Panc1 (cell line): ENCODE results near the gene DENND5B. TPM values are rescaled to one million over a fixed set of nuclear protein-coding genes. Genes with fewer than 3 reads are reported as not detected.
A peak's percentile ranks its signal among the peaks of the same experiment; 100 is the strongest.
"Not testable (repeated sequence)": the region's sequence is repeated elsewhere in the genome, so short reads cannot be mapped to it uniquely, and the experiment has no call there.

Experiments used
- ATAC-seq: fragments of 200-7000 bp; cut with Tn5 transposase; 2 replicates; pipeline ENCODE4 v1.9.1; 2020; ENCODE audit warnings: mild to moderate bottlenecking, moderate library complexity
- BruUV-seq: library from RNA; stranded (reverse); fragments of 400-500 nt; replicated peaks from 2 replicates; lab custom pipeline; 2021; lab: Mats Ljungman, UMichigan
- CTCF ChIA-PET: fragments of 300-600 bp; sonication (Branson Sonifier 250); formaldehyde crosslinking; loops from one replicate; lab custom pipeline; 2022; ENCODE audit warnings: antibody characterized with exemption; lab: Charles Lee
- POLR2A ChIA-PET: fragments of 300-600 bp; sonication (Branson Sonifier 250); formaldehyde crosslinking; loops from one replicate; lab custom pipeline; 2022; ENCODE audit warnings: antibody characterized with exemption; lab: Charles Lee
- DNase-seq: peaks from one replicate; pipeline ENCODE4 v3.0.0-alpha.2; 2010; ENCODE audit warnings: low read depth, low spot score
- H3K27ac ChIP-seq: 2 replicates; pipeline ENCODE4 v1.5.1; 2011; ENCODE audit warnings: mild to moderate bottlenecking, low read length, inconsistent platforms
- H3K27me3 ChIP-seq: fragments of 200-500 bp; sonication (Bioruptor generic); 2 replicates; pipeline ENCODE4 v1.6.0; 2014; ENCODE audit warnings: low read length, inconsistent platforms; ENCODE audit not compliant: control insufficient read depth, insufficient read depth
- H3K36me3 ChIP-seq: fragments of 200-500 bp; sonication (Bioruptor generic); 2 replicates; pipeline ENCODE4 v1.5.1; 2014; ENCODE audit warnings: inconsistent platforms, mild to moderate bottlenecking, low read length, moderate library complexity; ENCODE audit not compliant: control insufficient read depth, insufficient read depth
- H3K4me1 ChIP-seq: 2 replicates; pipeline ENCODE4 v1.5.1; 2011; ENCODE audit warnings: inconsistent platforms, mild to moderate bottlenecking, low read length, moderate library complexity; ENCODE audit not compliant: control insufficient read depth, insufficient read depth
- H3K4me3 ChIP-seq, 2 experiments: 2 replicates each; pipeline ENCODE4 v1.5.1; 2011 to 2012; ENCODE audit warnings: low read depth in 2 of 2, low read length in 2 of 2, mild to moderate bottlenecking in 2 of 2, inconsistent platforms in 1 of 2, moderate library complexity in 1 of 2
- H3K9me3 ChIP-seq: fragments of 200-500 bp; sonication (Bioruptor generic); 2 replicates; pipeline ENCODE4 v1.5.1; 2014; ENCODE audit warnings: low read depth, mild to moderate bottlenecking, inconsistent platforms, low read length, moderate library complexity; ENCODE audit not compliant: control insufficient read depth, insufficient read depth
- POLR2AphosphoS5 ChIP-seq: IDR thresholded peaks from 2 replicates; pipeline ENCODE4 v1.6.1; 2012; ENCODE audit warnings: mild to moderate bottlenecking, low read depth, low read length, moderate library complexity
- REST ChIP-seq, 2 experiments: IDR thresholded peaks; 2 replicates each; pipeline ENCODE4 v1.6.1; 2011 to 2012; ENCODE audit warnings: low read depth in 2 of 2, control low read depth in 1 of 2, low read length in 1 of 2, mild to moderate bottlenecking in 1 of 2, moderate library complexity in 1 of 2; ENCODE audit not compliant: insufficient read depth in 1 of 2
- SIN3A ChIP-seq: IDR thresholded peaks from 2 replicates; pipeline ENCODE4 v1.6.1; 2012; ENCODE audit warnings: low read depth, mild to moderate bottlenecking, low read length, moderate library complexity, borderline replicate concordance; ENCODE audit not compliant: insufficient read depth
- TCF7L2 ChIP-seq: IDR thresholded peaks from 2 replicates; pipeline ENCODE4 v1.6.1; 2011; ENCODE audit warnings: mild to moderate bottlenecking, low read depth, low read length, inconsistent platforms
- in situ Hi-C: cut with HindIII; loops from 2 replicates; pipeline ENCODE4 v1.10.0; 2016; ENCODE audit warnings: low sequenced_read_pairs, low pct_unique_long_range_greater_than_20kb
- intact Hi-C: fragments of 100-400 bp; cut with micrococcal nuclease; formaldehyde crosslinking; loops from one replicate; pipeline ENCODE4 v1.10.0; 2022; ENCODE audit not compliant: unreplicated experiment
- total RNA-seq: library from RNA; stranded (reverse); gene quantifications from one replicate; pipeline ENCODE4 v1.2.1, GENCODE V29; 2021; ENCODE audit not compliant: unreplicated experiment
- TF ChIP-seq, protein P1 (sequence below): fragments of 450-650 bp; IDR thresholded peaks from 2 replicates; pipeline ENCODE4 v1.5.1; 2017; ENCODE audit warnings: mild to moderate bottlenecking

DENND5B gene
- total RNA-seq, 1 experiment from 2014 or later: 36.8 TPM

DNA sequence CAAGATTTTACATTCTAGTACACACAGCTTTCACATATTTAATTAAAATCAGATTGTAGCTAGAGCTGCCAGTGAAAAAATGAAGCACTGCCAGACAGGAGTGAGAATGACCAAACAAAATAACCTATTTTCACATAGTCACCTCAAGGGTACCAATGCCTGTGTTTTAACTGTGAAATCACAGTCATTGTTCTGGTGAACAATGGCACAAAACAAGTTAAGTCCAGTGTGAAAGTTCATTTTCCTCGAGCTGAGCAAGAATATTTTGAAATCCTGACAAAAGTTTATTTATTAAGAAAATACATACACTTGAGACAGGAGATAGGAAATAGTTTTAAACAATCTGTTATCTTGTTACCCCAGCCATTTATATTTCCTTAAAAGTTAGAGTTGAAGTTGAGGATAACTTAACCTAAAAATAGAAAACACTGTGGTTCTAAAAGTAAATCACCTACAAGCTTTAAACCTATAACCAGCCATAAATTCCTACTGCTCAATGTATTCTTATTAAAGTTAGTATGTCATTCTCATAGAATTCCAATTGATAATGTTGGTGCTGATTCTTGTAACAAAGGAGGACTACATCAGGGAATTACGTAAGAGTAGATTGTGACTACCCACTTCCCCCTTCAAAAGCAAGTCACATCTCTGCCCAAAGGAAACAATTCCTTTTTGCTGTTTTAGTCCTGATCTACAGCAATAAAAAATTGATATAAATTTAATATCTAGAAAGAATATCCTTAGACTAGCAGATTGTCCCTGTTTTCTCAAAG is 15.9 kb downstream of the DENND5B start:
- no peaks in the 10 kb centered on the region for H3K27me3 ChIP-seq
- ChIA-PET POLR2A (interaction anchor here (0.6 kb wide), 1 partner anchor 133 kb away, joined by 4 read pairs; no protein-coding TSS in a partner anchor), CTCF (no interaction called here)
- no peak overlapping the region for H3K4me3 ChIP-seq
- intact Hi-C loops (no loop called here), in situ Hi-C loops (no loop called here)
- H3K4me1 ChIP-seq: peaks cover 6% of the 10 kb centered on the region; the same call in 1 of the 2 replicates
- no peak overlapping the region for H3K27ac ChIP-seq
- DNase-seq: no peak
- H3K36me3 ChIP-seq: no peaks in the 10 kb centered on the region
- ATAC-seq: no peak
- BruUV-seq: TSS peak; percentile 17
- H3K9me3 ChIP-seq: no peaks in the 10 kb centered on the region
- TF ChIP-seq, protein P1, sequence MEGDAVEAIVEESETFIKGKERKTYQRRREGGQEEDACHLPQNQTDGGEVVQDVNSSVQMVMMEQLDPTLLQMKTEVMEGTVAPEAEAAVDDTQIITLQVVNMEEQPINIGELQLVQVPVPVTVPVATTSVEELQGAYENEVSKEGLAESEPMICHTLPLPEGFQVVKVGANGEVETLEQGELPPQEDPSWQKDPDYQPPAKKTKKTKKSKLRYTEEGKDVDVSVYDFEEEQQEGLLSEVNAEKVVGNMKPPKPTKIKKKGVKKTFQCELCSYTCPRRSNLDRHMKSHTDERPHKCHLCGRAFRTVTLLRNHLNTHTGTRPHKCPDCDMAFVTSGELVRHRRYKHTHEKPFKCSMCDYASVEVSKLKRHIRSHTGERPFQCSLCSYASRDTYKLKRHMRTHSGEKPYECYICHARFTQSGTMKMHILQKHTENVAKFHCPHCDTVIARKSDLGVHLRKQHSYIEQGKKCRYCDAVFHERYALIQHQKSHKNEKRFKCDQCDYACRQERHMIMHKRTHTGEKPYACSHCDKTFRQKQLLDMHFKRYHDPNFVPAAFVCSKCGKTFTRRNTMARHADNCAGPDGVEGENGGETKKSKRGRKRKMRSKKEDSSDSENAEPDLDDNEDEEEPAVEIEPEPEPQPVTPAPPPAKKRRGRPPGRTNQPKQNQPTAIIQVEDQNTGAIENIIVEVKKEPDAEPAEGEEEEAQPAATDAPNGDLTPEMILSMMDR: no peak
- no peak for TF ChIP-seq POLR2AphosphoS5
- TF ChIP-seq REST (IDR thresholded peaks at IDR 0.05; ENCODE audit: insufficient read depth in 1 of 2, low read depth in 2 of 2, low read length in 1 of 2): no peak
- TF ChIP-seq TCF7L2: no peak
- no peak for TF ChIP-seq SIN3A

GRCh38 chr12:31574367-31574766 is 16.6 kb downstream of the DENND5B start:
- ATAC-seq, H3K27me3 ChIP-seq, DNase-seq, H3K36me3 ChIP-seq, H3K4me3 ChIP-seq, H3K9me3 ChIP-seq, H3K27ac ChIP-seq, intact Hi-C loops, H3K4me1 ChIP-seq, in situ Hi-C loops, BruUV-seq: not testable (repeated sequence)
- ChIA-PET CTCF (interaction anchor here (0.6 kb wide), 1 partner anchor 171 kb away, joined by 3 read pairs; no protein-coding TSS in a partner anchor), POLR2A (interaction anchor here (0.6 kb wide), 2 partner anchors 52 to 133 kb away, joined by 4 read pairs; no protein-coding TSS in a partner anchor)
